ENCODE data around the gene ANKRD30A. TPM values are rescaled to one million over a fixed set of nuclear protein-coding genes. Genes with fewer than 3 reads are reported as not detected.

ANKRD30A gene
- total and polyA plus RNA-seq, 4 donors, result not detected

GRCh38 chr10:37379991-37380390 is 254.6 kb downstream of the ANKRD30A start (continued):
- TF ChIP-seq, protein P1, sequence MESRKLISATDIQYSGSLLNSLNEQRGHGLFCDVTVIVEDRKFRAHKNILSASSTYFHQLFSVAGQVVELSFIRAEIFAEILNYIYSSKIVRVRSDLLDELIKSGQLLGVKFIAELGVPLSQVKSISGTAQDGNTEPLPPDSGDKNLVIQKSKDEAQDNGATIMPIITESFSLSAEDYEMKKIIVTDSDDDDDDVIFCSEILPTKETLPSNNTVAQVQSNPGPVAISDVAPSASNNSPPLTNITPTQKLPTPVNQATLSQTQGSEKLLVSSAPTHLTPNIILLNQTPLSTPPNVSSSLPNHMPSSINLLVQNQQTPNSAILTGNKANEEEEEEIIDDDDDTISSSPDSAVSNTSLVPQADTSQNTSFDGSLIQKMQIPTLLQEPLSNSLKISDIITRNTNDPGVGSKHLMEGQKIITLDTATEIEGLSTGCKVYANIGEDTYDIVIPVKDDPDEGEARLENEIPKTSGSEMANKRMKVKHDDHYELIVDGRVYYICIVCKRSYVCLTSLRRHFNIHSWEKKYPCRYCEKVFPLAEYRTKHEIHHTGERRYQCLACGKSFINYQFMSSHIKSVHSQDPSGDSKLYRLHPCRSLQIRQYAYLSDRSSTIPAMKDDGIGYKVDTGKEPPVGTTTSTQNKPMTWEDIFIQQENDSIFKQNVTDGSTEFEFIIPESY (IDR thresholded peaks at IDR 0.05), result no peak
- no peak for TF ChIP-seq GABPA (IDR thresholded peaks at IDR 0.05 in 1 of 2, conservative IDR thresholded peaks at IDR 0.05 in 1 of 2)
- TF ChIP-seq RXRA (IDR thresholded peaks at IDR 0.05), result no peak

- no peak overlapping the region for H3K4me3 ChIP-seq (ENCODE audit: low read depth in 1 of 3, low read length in 3 of 3)
- H3K27ac ChIP-seq (ENCODE audit: low read depth in 1 of 2, low read length in 2 of 2), result no peak overlapping the region
- DNase-seq (ENCODE audit: low spot score), result no peak
- no peaks in the 10 kb centered on the region for H3K27me3 ChIP-seq (ENCODE audit: control insufficient read depth in 4 of 4, insufficient read depth in 4 of 4, low read length in 3 of 4)
- TF ChIP-seq RXRA (IDR thresholded peaks at IDR 0.05), result no peak
- TF ChIP-seq REST (IDR thresholded peaks at IDR 0.05), result no peak
- TF ChIP-seq, protein P2, sequence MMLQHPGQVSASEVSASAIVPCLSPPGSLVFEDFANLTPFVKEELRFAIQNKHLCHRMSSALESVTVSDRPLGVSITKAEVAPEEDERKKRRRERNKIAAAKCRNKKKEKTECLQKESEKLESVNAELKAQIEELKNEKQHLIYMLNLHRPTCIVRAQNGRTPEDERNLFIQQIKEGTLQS (IDR thresholded peaks at IDR 0.05), result no peak
- TF ChIP-seq, protein P1 (IDR thresholded peaks at IDR 0.05), result no peak
- no peak for TF ChIP-seq NR2F2 (IDR thresholded peaks at IDR 0.05)
- TF ChIP-seq FOXA1 (IDR thresholded peaks at IDR 0.05), result no peak
- TF ChIP-seq, protein P3, sequence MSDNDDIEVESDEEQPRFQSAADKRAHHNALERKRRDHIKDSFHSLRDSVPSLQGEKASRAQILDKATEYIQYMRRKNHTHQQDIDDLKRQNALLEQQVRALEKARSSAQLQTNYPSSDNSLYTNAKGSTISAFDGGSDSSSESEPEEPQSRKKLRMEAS (IDR thresholded peaks at IDR 0.05), result no peak
- TF ChIP-seq JUND (IDR thresholded peaks at IDR 0.05), result no peak
- TF ChIP-seq SP1 (IDR thresholded peaks at IDR 0.05), result no peak
- TF ChIP-seq YY1 (IDR thresholded peaks at IDR 0.05), result no peak
- no peak for TF ChIP-seq HNF4G (IDR thresholded peaks at IDR 0.05)
- no peak for TF ChIP-seq EGR1 (IDR thresholded peaks at IDR 0.05; ENCODE audit: low read depth in 2 of 2)
- no peak for TF ChIP-seq FOXA2 (IDR thresholded peaks at IDR 0.05)
- no peaks in the 10 kb centered on the region for H3K9me3 ChIP-seq (ENCODE audit: control insufficient read depth in 4 of 4, low read length in 3 of 4)
- WGBS, result 73% methylated on average over 3 of the region's 3 CpGs
- H3K36me3 ChIP-seq (ENCODE audit: control insufficient read depth in 4 of 4, insufficient read depth in 3 of 4, low read depth in 1 of 4, low read length in 3 of 4), result no peaks in the 10 kb centered on the region
- no peaks in the 10 kb centered on the region for H3K4me1 ChIP-seq (ENCODE audit: control insufficient read depth in 4 of 4, insufficient read depth in 4 of 4, low read length in 3 of 4)
- H3K9ac ChIP-seq (ENCODE audit: low read depth in 1 of 2, low read length in 2 of 2), result no peak overlapping the region
These were observed 255.9 kb downstream of the ANKRD30A start for GRCh38 chr10:37381271-37381670.

Data from liver (tissue), 9 donors.